H9 (cell line): ENCODE results near the gene NUAK2. TPM values are rescaled to one million over a fixed set of nuclear protein-coding genes. Genes with fewer than 3 reads are reported as not detected.

Experiments
- DNase-seq: peaks from one replicate; pipeline ENCODE4 v3.0.0-alpha.2; 2017
- H2AFZ ChIP-seq: one replicate; pipeline ENCODE4 v1.6.1; 2013; ENCODE audit warnings: mild to moderate bottlenecking, low read length, control low read depth, moderate library complexity
- H2AK5ac ChIP-seq: 2 replicates; pipeline ENCODE4 v1.6.1; 2013; ENCODE audit warnings: low read length, control low read depth, mixed read lengths; ENCODE audit not compliant: insufficient read length
- H2BK120ac ChIP-seq: one replicate; pipeline ENCODE4 v1.6.1; 2013; ENCODE audit warnings: low read depth, mild to moderate bottlenecking, low read length, control low read depth, inconsistent platforms; ENCODE audit not compliant: poor library complexity, severe bottlenecking
- H2BK12ac ChIP-seq: 2 replicates; pipeline ENCODE4 v1.6.1; 2013; ENCODE audit warnings: low read length, control low read depth, mixed read lengths, low read depth; ENCODE audit not compliant: insufficient read length
- H2BK15ac ChIP-seq: 2 replicates; pipeline ENCODE4 v1.6.1; 2013; ENCODE audit warnings: low read depth, low read length, control low read depth
- H2BK20ac ChIP-seq: one replicate; pipeline ENCODE4 v1.6.1; 2013; ENCODE audit warnings: low read depth, mild to moderate bottlenecking, low read length, control low read depth, inconsistent platforms; ENCODE audit not compliant: poor library complexity, severe bottlenecking
- H2BK5ac ChIP-seq: 2 replicates; pipeline ENCODE4 v1.6.1; 2013; ENCODE audit warnings: low read length, control low read depth, mixed read lengths; ENCODE audit not compliant: insufficient read length
- H3K14ac ChIP-seq: 2 replicates; pipeline ENCODE4 v1.6.1; 2013; ENCODE audit warnings: low read length, control low read depth; ENCODE audit not compliant: insufficient read depth
- H3K18ac ChIP-seq: 2 replicates; pipeline ENCODE4 v1.6.1; 2013; ENCODE audit warnings: low read depth, mild to moderate bottlenecking, mixed read lengths, low read length, control low read depth; ENCODE audit not compliant: insufficient read length
- H3K23ac ChIP-seq: 2 replicates; pipeline ENCODE4 v1.6.1; 2013; ENCODE audit warnings: low read length, control low read depth, mixed read lengths, low read depth; ENCODE audit not compliant: insufficient read length
- H3K23me2 ChIP-seq: 2 replicates; pipeline ENCODE4 v1.6.1; 2013; ENCODE audit warnings: low read depth, mild to moderate bottlenecking, mixed read lengths, low read length, control low read depth; ENCODE audit not compliant: insufficient read length, poor library complexity, severe bottlenecking
- H3K27ac ChIP-seq: 2 replicates; pipeline ENCODE4 v1.5.1; 2013; ENCODE audit warnings: low read length, control low read depth, mixed read lengths, low read depth; ENCODE audit not compliant: insufficient read length
- H3K27me3 ChIP-seq: 2 replicates; pipeline ENCODE4 v1.6.1; 2013; ENCODE audit warnings: low read length, control low read depth, inconsistent platforms; ENCODE audit not compliant: insufficient read depth
- H3K4ac ChIP-seq: 2 replicates; pipeline ENCODE4 v1.6.1; 2013; ENCODE audit warnings: low read depth, mild to moderate bottlenecking, control low read depth, inconsistent platforms, low read length, moderate library complexity
- H3K4me1 ChIP-seq: 2 replicates; pipeline ENCODE4 v1.6.1; 2013; ENCODE audit warnings: low read length, control low read depth, inconsistent platforms; ENCODE audit not compliant: insufficient read depth
- H3K4me2 ChIP-seq: 2 replicates; pipeline ENCODE4 v1.6.1; 2013; ENCODE audit warnings: low read length, control low read depth, mixed read lengths; ENCODE audit not compliant: insufficient read length, insufficient read depth
- H3K56ac ChIP-seq: 2 replicates; pipeline ENCODE4 v1.6.1; 2013; ENCODE audit warnings: low read depth, mild to moderate bottlenecking, mixed read lengths, low read length, control low read depth; ENCODE audit not compliant: insufficient read length
- H3K79me1 ChIP-seq: 2 replicates; pipeline ENCODE4 v1.6.1; 2013; ENCODE audit warnings: low read depth, mild to moderate bottlenecking, moderate library complexity, low read length, control low read depth, inconsistent platforms; ENCODE audit not compliant: insufficient read depth, poor library complexity, severe bottlenecking
- H3K79me2 ChIP-seq: 2 replicates; pipeline ENCODE4 v1.6.1; 2013; ENCODE audit warnings: low read length, control low read depth, inconsistent platforms; ENCODE audit not compliant: insufficient read depth
- H3K9ac ChIP-seq: 2 replicates; pipeline ENCODE4 v1.6.1; 2013; ENCODE audit warnings: low read length, control low read depth, mixed read lengths; ENCODE audit not compliant: insufficient read length; ENCODE audit errors: extremely low read depth
- H3K9me3 ChIP-seq: one replicate; pipeline ENCODE4 v1.6.1; 2013; ENCODE audit warnings: low read depth, low read length, inconsistent platforms; ENCODE audit not compliant: control insufficient read depth
- H3T11ph ChIP-seq: one replicate; pipeline ENCODE4 v1.6.1; 2013; ENCODE audit warnings: mild to moderate bottlenecking, low read length, control low read depth, inconsistent platforms
- H4K20me1 ChIP-seq: one replicate; pipeline ENCODE4 v1.6.1; 2013; ENCODE audit not compliant: control insufficient read depth, insufficient read length, insufficient read depth
- H4K5ac ChIP-seq: 2 replicates; pipeline ENCODE4 v1.6.1; 2013; ENCODE audit warnings: low read depth, mild to moderate bottlenecking, mixed read lengths, low read length, control low read depth; ENCODE audit not compliant: insufficient read length
- H4K8ac ChIP-seq: replicated peaks from 2 replicates; pipeline ENCODE4 v1.6.1; 2013; ENCODE audit warnings: low read length, control low read depth, mixed read lengths, low read depth; ENCODE audit not compliant: insufficient read length
- H4K91ac ChIP-seq: 2 replicates; pipeline ENCODE4 v1.6.1; 2013; ENCODE audit warnings: low read depth, mild to moderate bottlenecking, moderate library complexity, mixed read lengths, low read length, control low read depth; ENCODE audit not compliant: insufficient read length
- H3K27ac Mint-ChIP-seq, 3 experiments: 2 replicates in 2 of 3; 3 replicates in 1 of 3; pipeline ENCODE4 v1.8.0; 2020 to 2021; ENCODE audit warnings: mixed read lengths in 3 of 3, mild to moderate bottlenecking in 1 of 3, moderate library complexity in 1 of 3
- H3K27me3 Mint-ChIP-seq: 2 replicates; pipeline ENCODE4 v1.8.0; 2021; ENCODE audit warnings: low read depth, mild to moderate bottlenecking, moderate library complexity, mixed read lengths
- H3K36me3 Mint-ChIP-seq, 3 experiments: 2 replicates in 2 of 3; 3 replicates in 1 of 3; pipeline ENCODE4 v1.8.0; 2020 to 2021; ENCODE audit warnings: low read depth in 3 of 3, mixed read lengths in 3 of 3; ENCODE audit not compliant: insufficient read depth in 1 of 3
- H3K4me1 Mint-ChIP-seq, 2 experiments: 2 replicates each; pipeline ENCODE4 v1.8.0; 2020; ENCODE audit warnings: mixed read lengths in 2 of 2
- H3K4me3 Mint-ChIP-seq, 2 experiments: 2 replicates in 1 of 2; 3 replicates in 1 of 2; pipeline ENCODE4 v1.8.0; 2020 to 2021; ENCODE audit warnings: mild to moderate bottlenecking in 2 of 2, mixed read lengths in 2 of 2, moderate library complexity in 1 of 2
- H3K9me3 Mint-ChIP-seq, 2 experiments: 2 replicates in 1 of 2; 3 replicates in 1 of 2; pipeline ENCODE4 v1.8.0; 2020; ENCODE audit warnings: mild to moderate bottlenecking in 2 of 2, mixed read lengths in 2 of 2, moderate library complexity in 1 of 2
- CTCF ChIP-seq: fragments of 200-600 bp; sonication (generic); conservative IDR thresholded peaks from 3 replicates; pipeline ENCODE4 v1.8.0; 2021; ENCODE audit warnings: antibody characterized with exemption, mild to moderate bottlenecking
- WGBS: extraction: QIAGEN DNeasy Blood & Tissue Kit; methylation state at CpG from one replicate; pipeline ENCODE4 v1.1.7; 2013; ENCODE audit warnings: missing lambda C conversion rate, low lambda C conversion rate, mixed read lengths; ENCODE audit not compliant: insufficient read length; ENCODE audit errors: extremely low coverage; 5-methylcytosine and 5-hydroxymethylcytosine counted together
- total RNA-seq: library from RNA; stranded (reverse); gene quantifications from 2 replicates; pipeline ENCODE4 v1.2.1, GENCODE V29; 2021

Gene NUAK2
- total RNA-seq, 1 experiment from 2014 or later: 15.4 TPM

GRCh38 chr1:205298191-205298994 lies 23.2 kb downstream of the NUAK2 start:
- no peaks in the 10 kb centered on the region; a peak in 1 of 5 replicates for H3K9me3 Mint-ChIP-seq
- H3K9ac ChIP-seq: no peak overlapping the region

More at GRCh38 chr1:205298191-205298994, 23.2 kb downstream of the NUAK2 start:
- Mint-ChIP-seq H3K36me3 (peaks cover 8 to 13% (median 13%) of the 10 kb centered on the region in 3 experiments), H3K27ac (peak overlapping the region; percentile 93 to 98 (median 94); a peak in 6 of 7 replicates), H3K4me1 (peaks cover 75 to 85% of the 10 kb centered on the region in 2 experiments), H3K4me3 (peak overlapping the region in 1 of 2 experiments; percentile 23; a peak in 1 of 5 replicates), H3K27me3 (no peaks in the 10 kb centered on the region)
- no peak overlapping the region for H3K56ac ChIP-seq
- H2BK12ac ChIP-seq: peak overlapping the region; percentile 71
- no peaks in the 10 kb centered on the region for H3K79me1 ChIP-seq
- H3K9me3 ChIP-seq: no peaks in the 10 kb centered on the region
- H2BK5ac ChIP-seq: no peak overlapping the region
- no peak overlapping the region for H3T11ph ChIP-seq
- H2BK20ac ChIP-seq: no peak overlapping the region
- H3K27me3 ChIP-seq: no peaks in the 10 kb centered on the region
- H4K5ac ChIP-seq: peak overlapping the region; percentile 85
- H3K4me1 ChIP-seq: peaks cover 24% of the 10 kb centered on the region
- H3K79me2 ChIP-seq: no peaks in the 10 kb centered on the region
- no peak for TF ChIP-seq CTCF
- no CpG with 5 or more reads among the region's 9 CpGs for WGBS
- peak overlapping the region; percentile 16 for H3K27ac ChIP-seq
- H2AK5ac ChIP-seq: peak overlapping the region; percentile 77
- peak overlapping the region; percentile 58 for H4K8ac ChIP-seq
- no peaks in the 10 kb centered on the region for H4K20me1 ChIP-seq
- H3K14ac ChIP-seq: peak overlapping the region; percentile 74; the same call in 1 of the 2 replicates
- peak overlapping the region; percentile 29 for H4K91ac ChIP-seq
- H3K18ac ChIP-seq: peak overlapping the region; percentile 82
- peaks cover 5% of the 10 kb centered on the region for H3K23me2 ChIP-seq
- peak; percentile 88 for DNase-seq
- H3K23ac ChIP-seq: no peak overlapping the region
- H2AFZ ChIP-seq: no peak overlapping the region
- H3K4ac ChIP-seq: peak overlapping the region; percentile 47; the same call in 1 of the 2 replicates
- no peak overlapping the region for H3K4me2 ChIP-seq
- H2BK15ac ChIP-seq: peak overlapping the region; percentile 9; the same call in 1 of the 2 replicates
- no peak overlapping the region for H2BK120ac ChIP-seq
